GM19455 (cell line): ENCODE results near the gene CHCHD6.

ENCODE experiments used
- ATAC-seq: cut with Tn5 transposase; IDR thresholded peaks from one replicate; pipeline ENCODE4 v1.9.1; 2021; ENCODE audit not compliant: unreplicated experiment

CHCHD6 gene

DNA sequence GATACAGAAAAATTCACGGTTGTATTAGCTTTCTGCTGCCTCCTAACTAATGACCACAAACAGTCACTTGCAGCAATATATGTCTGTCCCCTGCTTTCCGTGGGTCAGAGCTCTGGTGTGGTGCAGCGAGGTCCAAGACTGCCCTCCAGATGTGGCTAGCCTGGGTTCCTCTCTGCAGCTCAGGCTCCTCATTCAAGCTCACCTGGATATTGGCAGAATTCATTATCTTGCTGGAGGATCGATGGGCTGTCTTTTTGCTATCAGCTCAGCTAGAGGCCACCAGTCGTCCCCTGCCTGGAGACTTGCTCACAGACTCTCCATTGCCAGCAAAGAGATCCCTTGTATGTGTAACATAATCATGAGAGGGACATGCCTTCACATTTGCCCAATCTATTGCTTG, 266.1 kb downstream of the CHCHD6 start:
- no peak for ATAC-seq

DNA sequence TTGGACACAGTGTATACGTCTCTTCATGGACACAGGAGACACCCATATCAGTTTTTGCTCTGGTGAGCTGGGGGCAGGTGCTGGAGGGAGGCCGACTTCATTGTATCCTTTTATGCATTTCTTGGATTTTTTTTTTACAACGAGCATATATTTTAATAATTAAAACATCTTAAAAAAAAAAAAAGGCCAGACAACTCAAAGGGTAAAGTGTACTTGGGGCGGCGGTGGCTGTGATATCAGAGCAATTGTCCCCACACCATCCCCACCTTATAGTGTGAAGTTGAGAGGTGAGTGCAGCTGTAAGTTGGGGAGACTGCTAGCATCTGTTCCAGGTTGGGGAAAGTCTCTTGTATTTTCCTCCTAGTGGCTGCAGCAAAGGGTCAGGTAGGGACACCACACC, 266.9 kb downstream of the CHCHD6 start:
- ATAC-seq: no peak

- ATAC-seq: no peak
These were observed 267.9 kb downstream of the CHCHD6 start for GRCh38 chr3:126971891-126972351.

DNA sequence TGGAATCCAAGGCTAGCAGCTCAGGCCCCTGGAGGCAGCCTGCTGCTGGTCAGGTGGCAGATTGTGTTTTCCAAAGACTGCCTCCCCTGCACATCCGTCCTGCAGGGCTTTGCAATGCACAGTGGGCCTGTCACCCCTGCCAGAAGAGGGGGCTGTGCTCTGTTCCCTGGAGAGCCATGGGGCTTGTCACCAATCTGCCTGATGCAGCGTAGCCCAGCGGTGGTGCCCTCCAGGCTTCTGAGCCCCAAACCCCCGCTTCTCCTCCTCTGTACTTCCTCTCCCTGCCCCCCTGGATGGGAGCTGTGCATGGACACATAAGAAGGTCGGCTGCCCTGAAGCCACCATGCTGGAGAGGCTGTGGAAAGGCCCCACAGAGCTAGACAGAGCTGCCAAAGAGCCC, 268.8 kb downstream of the CHCHD6 start:
- no peak for ATAC-seq

- no peak for ATAC-seq
These were observed 269.8 kb downstream of the CHCHD6 start for GRCh38 chr3:126973814-126974213.

- no peak for ATAC-seq
These were observed 270.7 kb downstream of the CHCHD6 start for GRCh38 chr3:126974756-126975155.

- ATAC-seq: no peak
These were observed 272.9 kb downstream of the CHCHD6 start for GRCh38 chr3:126976906-126977305.

DNA sequence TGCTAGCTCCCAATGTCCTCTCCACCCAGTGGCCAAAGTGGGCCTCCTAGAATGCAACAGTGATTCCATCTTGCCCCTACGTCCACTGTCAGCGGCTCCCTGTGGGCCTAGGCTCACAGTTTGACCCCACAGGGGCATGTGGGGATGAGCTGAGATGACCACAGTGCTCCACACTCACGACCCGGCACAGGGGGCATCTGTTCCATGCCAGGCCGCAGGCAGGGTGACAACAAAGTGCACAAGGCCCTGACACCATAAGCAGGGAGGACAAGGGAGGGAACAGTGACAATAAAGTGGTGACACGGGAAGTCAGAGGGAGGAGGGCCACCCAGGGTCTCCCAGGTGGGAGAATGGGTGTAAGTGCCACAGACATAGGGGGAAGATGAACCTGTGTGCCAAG, 273.8 kb downstream of the CHCHD6 start:
- ATAC-seq: no peak

DNA sequence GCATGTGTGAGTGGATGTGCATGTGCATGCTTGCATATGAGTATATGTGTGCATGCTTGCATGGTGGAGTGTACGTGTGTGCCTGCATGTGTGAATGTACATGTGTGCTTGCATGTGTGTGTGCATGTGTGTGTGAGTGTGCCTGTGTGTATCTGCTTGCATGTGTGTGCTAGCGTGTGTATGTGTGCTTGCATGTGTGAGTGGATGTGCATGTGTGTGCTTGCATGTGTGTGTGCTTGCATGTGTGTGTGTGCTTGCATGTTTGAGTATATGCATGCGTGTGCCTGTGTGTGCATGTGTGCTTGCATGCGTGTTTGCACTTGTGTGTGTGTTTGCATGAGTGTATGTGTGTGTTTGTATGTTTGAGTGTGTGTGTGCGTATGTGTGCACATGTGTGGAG, 274.3 kb downstream of the CHCHD6 start:
- no peak for ATAC-seq

- no peak for ATAC-seq
These were observed 275.1 kb downstream of the CHCHD6 start for GRCh38 chr3:126979046-126979628.

- no peak for ATAC-seq
These were observed 276.3 kb downstream of the CHCHD6 start for GRCh38 chr3:126980266-126980811.

GRCh38 chr3:126982126-126982470, 278.1 kb downstream of the CHCHD6 start:
- ATAC-seq: peak; percentile 30

GRCh38 chr3:126982471-126983175, 278.6 kb downstream of the CHCHD6 start, which contains the start of gene PLXNA1:
PLXNA1 (plus strand) TSS chr3:126983115; CDS start chr3:126988594, 5,479 bp downstream.
- peak; percentile 71 for ATAC-seq

GRCh38 chr3:126983276-126983652, 279.2 kb downstream of the CHCHD6 start:
- ATAC-seq: no peak

DNA sequence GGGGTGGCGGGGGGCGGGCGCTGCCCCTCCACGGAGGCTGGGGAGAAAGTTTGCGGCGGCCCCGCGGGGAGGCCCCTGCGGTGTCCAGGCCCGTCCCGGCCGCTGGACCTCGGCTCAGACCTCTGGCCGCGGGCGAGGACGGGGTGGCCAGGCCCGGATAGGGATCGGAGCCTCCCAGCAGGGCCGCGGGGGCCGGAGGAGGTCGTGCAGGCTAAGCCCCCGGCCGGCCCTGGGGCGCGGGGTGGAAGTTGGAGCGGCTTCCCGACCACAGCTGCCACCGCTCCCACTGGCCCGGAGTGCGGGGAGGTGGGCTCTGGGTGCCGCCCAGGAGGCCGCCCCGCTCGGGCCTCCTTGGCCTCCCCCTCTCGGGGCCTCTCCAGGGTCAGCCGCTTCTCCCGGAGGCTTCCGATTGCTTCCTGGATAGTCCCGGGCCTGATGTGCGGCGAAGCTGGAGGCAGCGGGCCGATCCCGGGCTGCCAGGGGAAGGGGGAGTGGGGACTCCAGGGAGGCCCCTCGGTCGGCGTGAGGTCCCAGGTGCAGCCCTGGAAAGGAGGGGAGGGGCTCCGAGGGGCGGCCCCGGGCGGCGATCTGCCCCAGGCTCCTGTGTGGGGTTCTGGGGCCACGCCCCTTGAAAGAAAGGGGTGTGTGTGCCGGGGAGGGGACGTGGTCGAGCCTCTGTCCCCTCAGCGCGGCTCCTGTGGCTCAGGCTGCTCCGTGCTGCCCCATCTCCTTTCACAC, 279.8 kb downstream of the CHCHD6 start:
- no peak for ATAC-seq

DNA sequence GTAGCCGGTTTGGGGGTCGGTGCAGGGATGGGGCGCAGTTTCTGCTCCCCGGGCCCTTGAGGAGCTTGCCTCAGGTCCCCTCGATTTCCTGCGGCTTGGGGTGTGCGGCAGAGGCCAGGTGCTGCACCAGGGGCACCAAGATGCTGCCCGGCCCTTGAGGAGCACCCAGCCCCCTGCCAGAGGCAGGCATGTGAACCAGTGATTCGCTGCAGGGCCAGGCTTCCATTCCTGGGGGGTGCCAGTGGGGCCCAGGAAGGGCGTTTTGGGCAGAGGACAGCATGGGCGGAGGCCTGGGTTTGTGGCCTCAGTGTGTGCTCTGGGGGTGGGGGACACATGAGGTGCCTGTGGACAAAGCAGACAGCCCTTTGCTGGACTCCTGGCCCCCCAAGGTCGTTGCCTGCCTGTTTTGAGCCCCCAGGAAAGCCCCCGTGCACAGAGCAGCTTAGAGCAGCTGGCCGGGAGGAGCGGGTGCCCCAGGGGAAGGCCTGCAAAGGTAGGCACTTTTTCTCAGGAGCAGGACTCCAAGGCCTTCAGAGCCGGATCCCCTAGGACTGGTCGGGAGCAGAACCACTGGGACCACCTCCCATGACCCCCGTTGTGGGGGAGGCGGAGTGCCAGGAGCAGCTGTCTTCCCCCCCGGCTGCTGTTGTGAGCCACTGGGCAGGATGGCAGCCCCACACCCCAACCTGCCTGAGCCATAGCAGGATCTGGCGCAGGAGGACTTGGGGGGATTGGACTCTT, 280.5 kb downstream of the CHCHD6 start:
- no peak for ATAC-seq

- ATAC-seq: no peak
These were observed 281.3 kb downstream of the CHCHD6 start for GRCh38 chr3:126985132-126985985.

DNA sequence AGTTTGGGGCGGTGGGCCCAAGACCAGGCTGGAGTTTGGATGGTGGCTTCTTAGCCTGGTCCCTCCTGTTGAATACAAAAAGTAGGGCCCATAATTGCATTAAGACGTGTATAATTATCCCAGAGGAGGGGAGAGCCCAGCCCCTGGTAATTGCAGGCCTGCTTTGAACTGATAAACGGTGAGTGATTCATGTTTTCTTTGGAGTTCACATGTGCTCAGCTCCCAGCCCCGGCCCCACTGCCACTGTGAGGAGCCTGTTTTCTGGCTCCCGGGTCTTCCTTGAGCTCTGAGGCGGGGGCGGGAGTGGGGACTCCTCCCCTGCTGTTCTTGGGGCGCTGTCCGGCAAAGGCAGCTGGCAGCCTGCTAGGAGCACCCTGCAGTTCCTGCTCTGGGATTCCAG, 282.0 kb downstream of the CHCHD6 start:
- ATAC-seq: no peak

DNA sequence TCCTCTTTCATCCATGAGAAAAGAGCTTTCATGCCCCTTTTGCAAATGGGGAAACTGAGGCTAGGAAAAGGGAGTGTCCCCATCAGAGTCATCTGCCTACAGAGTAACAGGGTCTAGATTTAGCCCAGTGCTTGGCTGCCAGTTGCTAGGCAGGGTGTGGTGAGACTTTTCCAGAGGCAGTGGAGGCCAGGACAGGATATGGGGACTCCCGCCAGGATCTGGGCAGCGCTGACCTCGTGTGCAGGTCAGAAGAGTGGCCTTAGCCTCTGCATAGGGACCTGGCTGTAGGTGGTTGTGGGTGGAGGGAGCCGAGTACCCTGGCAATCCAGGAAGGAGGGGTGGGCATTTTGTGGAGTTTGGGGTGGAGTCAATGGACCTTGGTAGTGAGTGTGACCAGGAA, 283.1 kb downstream of the CHCHD6 start:
- ATAC-seq: no peak

- no peak for ATAC-seq
These were observed 283.6 kb downstream of the CHCHD6 start for GRCh38 chr3:126987596-126987995.
